Lower lobe of right lung (tissue), 2 donors: ENCODE measurements around the gene STARD9. TPM values are rescaled to one million over a fixed set of nuclear protein-coding genes. Genes with fewer than 3 reads are reported as not detected.

Source experiments
- ATAC-seq, 2 donors: fragments of 200-7000 bp; cut with Tn5 transposase; one replicate each; pipeline ENCODE4 v1.9.1; 2020 to 2022; ENCODE audit warnings: mild to moderate bottlenecking in 2 of 2, moderate library complexity in 2 of 2
- DNase-seq: peaks from one replicate; pipeline ENCODE4 v3.0.0-alpha.2; 2020
- H3K27ac ChIP-seq: fragments of 200-600 bp; one replicate; pipeline ENCODE4 v1.8.0; 2022
- H3K27me3 ChIP-seq: fragments of 200-600 bp; one replicate; pipeline ENCODE4 v1.8.0; 2022; ENCODE audit warnings: low read depth
- H3K36me3 ChIP-seq: fragments of 200-600 bp; one replicate; pipeline ENCODE4 v1.8.0; 2022; ENCODE audit warnings: mild to moderate bottlenecking
- H3K4me1 ChIP-seq: fragments of 200-600 bp; one replicate; pipeline ENCODE4 v1.8.0; 2022
- H3K4me3 ChIP-seq: fragments of 200-600 bp; one replicate; pipeline ENCODE4 v1.8.0; 2022; ENCODE audit warnings: mild to moderate bottlenecking
- H3K9me3 ChIP-seq: fragments of 200-600 bp; one replicate; pipeline ENCODE4 v1.8.0; 2022
- CTCF ChIP-seq: fragments of 200-600 bp; IDR thresholded peaks from one replicate; pipeline ENCODE4 v1.8.0; 2022; ENCODE audit warnings: antibody characterized with exemption, mild to moderate bottlenecking
- intact Hi-C: fragments of 100-400 bp; cut with DNase I; formaldehyde crosslinking; loops from one replicate; pipeline ENCODE4 v1.11.0; 2022
- total RNA-seq: library from RNA; stranded (reverse); fragmentation: NEBNext Ultra II Directional; extraction: Animal tissue kit (Norgen Biotek cat#: 25700); gene quantifications from one replicate; pipeline ENCODE4 v1.2.1, GENCODE V29; 2021
- donor health status: DM: no; HTN: yes; CAD: no; lungs with severe emphysema.

Gene STARD9
- total RNA-seq, 1 donor from 2014 or later: 21.9 TPM

- no peaks in the 10 kb centered on the region for H3K9me3 ChIP-seq
- DNase-seq (no peak), ATAC-seq (no peak)
- intact Hi-C loops: no loop called here
- TF ChIP-seq CTCF: no peak
- no peaks in the 10 kb centered on the region for H3K36me3 ChIP-seq
- H3K4me3 ChIP-seq: no peak overlapping the region
- no peak overlapping the region for H3K27ac ChIP-seq
- H3K4me1 ChIP-seq: peaks cover 40% of the 10 kb centered on the region
- no peaks in the 10 kb centered on the region for H3K27me3 ChIP-seq
These were observed 27.1 kb downstream of the STARD9 start for GRCh38 chr15:42602501-42602900.

- no peaks in the 10 kb centered on the region for H3K27me3 ChIP-seq
- TF ChIP-seq CTCF: no peak
- ATAC-seq (no peak), DNase-seq (no peak)
- H3K9me3 ChIP-seq: no peaks in the 10 kb centered on the region
- no peak overlapping the region for H3K27ac ChIP-seq
- H3K4me3 ChIP-seq: no peak overlapping the region
- intact Hi-C loops: no loop called here
- H3K4me1 ChIP-seq: peaks cover 54% of the 10 kb centered on the region
- no peaks in the 10 kb centered on the region for H3K36me3 ChIP-seq
These were observed 28.6 kb downstream of the STARD9 start for GRCh38 chr15:42603978-42604377.

- TF ChIP-seq CTCF: no peak
- H3K9me3 ChIP-seq: no peaks in the 10 kb centered on the region
- H3K27me3 ChIP-seq: no peaks in the 10 kb centered on the region
- peak overlapping the region; percentile 65 for H3K27ac ChIP-seq
- H3K4me3 ChIP-seq: peak overlapping the region; percentile 3
- ATAC-seq: peak; percentile 44 to 48
- intact Hi-C loops: no loop called here
- peaks cover 56% of the 10 kb centered on the region for H3K4me1 ChIP-seq
- H3K36me3 ChIP-seq: no peaks in the 10 kb centered on the region
- no peak for DNase-seq
These were observed 29.7 kb downstream of the STARD9 start for GRCh38 chr15:42604894-42605744.

GRCh38 chr15:42605796-42606195 is 30.4 kb downstream of the STARD9 start:
- H3K27me3 ChIP-seq: no peaks in the 10 kb centered on the region
- H3K27ac ChIP-seq: peak overlapping the region; percentile 65
- H3K4me1 ChIP-seq: peaks cover 56% of the 10 kb centered on the region
- no peak overlapping the region for H3K4me3 ChIP-seq
- no peak for ATAC-seq
- H3K9me3 ChIP-seq: no peaks in the 10 kb centered on the region
- intact Hi-C loops: no loop called here
- no peak for DNase-seq
- TF ChIP-seq CTCF: no peak
- H3K36me3 ChIP-seq: no peaks in the 10 kb centered on the region

GRCh38 chr15:42608110-42608531 is 32.7 kb downstream of the STARD9 start:
- Histone ChIP-seq H3K9me3 (no peaks in the 10 kb centered on the region), H3K4me3 (no peak overlapping the region), H3K4me1 (peaks cover 64% of the 10 kb centered on the region), H3K36me3 (no peaks in the 10 kb centered on the region), H3K27me3 (no peaks in the 10 kb centered on the region), H3K27ac (peak overlapping the region; percentile 12)
- ATAC-seq (peak; percentile 91 to 94), DNase-seq (peak; percentile 56)
- TF ChIP-seq CTCF: no peak
- intact Hi-C loops: no loop called here
